Measurements from ENCODE around the gene MRPL4. TPM values are rescaled to one million over a fixed set of nuclear protein-coding genes. Genes with fewer than 3 reads are reported as not detected.

The MRPL4 gene
- total and polyA plus RNA-seq, 10 of the 15 experiments (the other 5 are each of a cell fraction or from before 2014, with no cell fraction given): 0.79 to 221 (median 112) TPM

- RAD21 ChIA-PET (ENCODE audit: unreplicated experiment): interaction anchor here (0.7 to 6.1 kb wide), 32 partner anchors 9 to 190 kb away, joined by 3 to 206 read pairs (median 6); partner anchors contain the start of genes ANGPTL6, CDC37, DNMT1 and ICAM4
- Histone ChIP-seq H3K27me3 (replicated peaks in 1 of 2; ENCODE audit: control insufficient read depth in 2 of 2, insufficient read depth in 2 of 2, low read length in 1 of 2) (no peaks in the 10 kb centered on the region), H2AFZ (ENCODE audit: control insufficient read depth, low read depth, low read length) (no peak overlapping the region), H3K4me2 (ENCODE audit: control insufficient read depth, insufficient read depth) (peak overlapping the region; percentile 99), H3K36me3 (ENCODE audit: control insufficient read depth in 2 of 2, insufficient read depth in 2 of 2, low read length in 1 of 2) (peaks cover 6 to 10% of the 10 kb centered on the region in 2 experiments; a peak in 3 of 4 replicates), H3K9ac (ENCODE audit: control insufficient read depth, insufficient read depth, low read length) (peak overlapping the region; percentile 89), H3K4me3 (peak overlapping the region; percentile 92), H3K4me1 (ENCODE audit: control insufficient read depth, insufficient read depth, low read length) (no peaks in the 10 kb centered on the region; the same call in 1 of the 2 replicates), H3K79me2 (ENCODE audit: control insufficient read depth, insufficient read depth, low read length) (peaks cover 54% of the 10 kb centered on the region), H3K27ac (ENCODE audit: control insufficient read depth, insufficient read depth) (peak overlapping the region; percentile 98), H3K9me3 (replicated peaks; ENCODE audit: control insufficient read depth, insufficient read depth, low read length) (no peaks in the 10 kb centered on the region), H4K20me1 (ENCODE audit: control insufficient read depth, insufficient read depth) (no peaks in the 10 kb centered on the region)
- DNase-seq (ENCODE audit: low read depth, low spot score) (no peak), FAIRE-seq (peak; percentile 75), ATAC-seq (peak; percentile 58)
- intact Hi-C loops (cut with micrococcal nuclease; ENCODE audit: unreplicated experiment): loop anchor here (2.0 to 5.0 kb wide), 2 partner anchors 61 to 109 kb away; partner anchors contain the start of genes RAVER1 and TYK2
- in situ Hi-C loops (cut with MboI): no loop called here
- CTCF ChIA-PET: interaction anchor here (0.8 to 11.2 kb wide), 28 partner anchors 9 to 301 kb away, joined by 3 to 370 read pairs (median 4); partner anchors contain the start of genes CDC37, ICAM4, ICAM5 and TYK2
- BruUV-seq (replicated peaks): TSS peak; percentile 88
- under 1% methylated on average over 12 of the region's 12 CpGs for WGBS (ENCODE audit: insufficient coverage, insufficient replicate concordance, low lambda C conversion rate, missing lambda C conversion rate)
- SMC1A ChIA-PET (ENCODE audit: uncharacterized antibody, unreplicated experiment): interaction anchor here (0.5 to 8.5 kb wide), 26 partner anchors 9 to 167 kb away, joined by 3 to 158 read pairs (median 6); partner anchors contain the start of genes FDX2, ICAM4, ICAM5 and MRPL4
- POLR2A ChIA-PET: interaction anchor here (0.6 to 4.7 kb wide), 27 partner anchors 11 to 286 kb away, joined by 3 to 108 read pairs (median 4); partner anchors contain the start of genes ANGPTL6, FDX2, ICAM4 and ICAM5
- TF ChIP-seq TBL1XR1 (IDR thresholded peaks at IDR 0.05; ENCODE audit: low read depth, low read length): no peak; the same call in 1 of the 2 replicates
- peak; percentile 50 for TF ChIP-seq BCL3 (IDR thresholded peaks at IDR 0.05; ENCODE audit: borderline replicate concordance, insufficient read depth, low read depth, low read length, poor library complexity, severe bottlenecking)
- peak; percentile 100 for TF ChIP-seq SMAD1 (IDR thresholded peaks at IDR 0.05; ENCODE audit: low read depth, partially characterized antibody)
- TF ChIP-seq YY1 (IDR thresholded peaks at IDR 0.05; ENCODE audit: low read depth, low read length): 0 out of 2 replicates have a peak, but pooled peaks have one; percentile 6
- no peak for TF ChIP-seq SMARCA5 (IDR thresholded peaks at IDR 0.05)
- TF ChIP-seq NR2C1 (IDR thresholded peaks at IDR 0.05): 0 out of 2 replicates have a peak, but pooled peaks have one; percentile 30
- TF ChIP-seq ATF2 (IDR thresholded peaks at IDR 0.05; ENCODE audit: low read length): 0 out of 2 replicates have a peak, but pooled peaks have one; percentile 50
- no peak for TF ChIP-seq ESRRA (IDR thresholded peaks at IDR 0.05; ENCODE audit: low read length)
- TF ChIP-seq ZSCAN29 (IDR thresholded peaks at IDR 0.05): 0 out of 2 replicates have a peak, but pooled peaks have one; percentile 17
- TF ChIP-seq CREB1 (IDR thresholded peaks at IDR 0.05; ENCODE audit: low read depth): no peak
- no peak for TF ChIP-seq CBFB (IDR thresholded peaks at IDR 0.05; ENCODE audit: low read depth)
- TF ChIP-seq HSF1 (IDR thresholded peaks at IDR 0.05; ENCODE audit: low read depth, low read length): no peak
- TF ChIP-seq GATAD2B (conservative IDR thresholded peaks at IDR 0.05; ENCODE audit: low read depth): peak; percentile 49; the same call in 1 of the 2 replicates
- peak; percentile 84 for TF ChIP-seq EED (IDR thresholded peaks at IDR 0.05; ENCODE audit: low read depth)
- peak; percentile 53 for TF ChIP-seq RUNX3 (IDR thresholded peaks at IDR 0.05; ENCODE audit: low read length)
- TF ChIP-seq DPF2 (IDR thresholded peaks at IDR 0.05): peak; percentile 79
- no peak for TF ChIP-seq WRNIP1 (IDR thresholded peaks at IDR 0.05; ENCODE audit: borderline replicate concordance, low read depth, low read length)
- TF ChIP-seq NRF1 (conservative IDR thresholded peaks at IDR 0.05; ENCODE audit: low read depth, low read length): no peak
- TF ChIP-seq TCF3 (IDR thresholded peaks at IDR 0.05; ENCODE audit: borderline replicate concordance, insufficient read depth, low read depth, low read length): peak; percentile 67; the same call in 1 of the 2 replicates
- TF ChIP-seq POLR2AphosphoS5 (IDR thresholded peaks at IDR 0.05; ENCODE audit: low read length): peak; percentile 65; the same call in 1 of the 2 replicates
- peak; percentile 83 for TF ChIP-seq SPI1 (IDR thresholded peaks at IDR 0.05; ENCODE audit: borderline replicate concordance, insufficient read depth, low read depth, low read length)
These were observed 19.6 kb downstream of the MRPL4 start for GRCh38 chr19:10271543-10272086.

All from GM12878 (cell line).